H9 (cell line): Measurements from ENCODE around the gene TNIP1. TPM values are rescaled to one million over a fixed set of nuclear protein-coding genes. Genes with fewer than 3 reads are reported as not detected.

Experiments
- DNase-seq: peaks from one replicate; pipeline ENCODE4 v3.0.0-alpha.2; 2017
- H2AFZ ChIP-seq: one replicate; pipeline ENCODE4 v1.6.1; 2013; ENCODE audit warnings: mild to moderate bottlenecking, low read length, control low read depth, moderate library complexity
- H2AK5ac ChIP-seq: 2 replicates; pipeline ENCODE4 v1.6.1; 2013; ENCODE audit warnings: low read length, control low read depth, mixed read lengths; ENCODE audit not compliant: insufficient read length
- H2BK120ac ChIP-seq: one replicate; pipeline ENCODE4 v1.6.1; 2013; ENCODE audit warnings: low read depth, mild to moderate bottlenecking, low read length, control low read depth, inconsistent platforms; ENCODE audit not compliant: poor library complexity, severe bottlenecking
- H2BK12ac ChIP-seq: 2 replicates; pipeline ENCODE4 v1.6.1; 2013; ENCODE audit warnings: low read length, control low read depth, mixed read lengths, low read depth; ENCODE audit not compliant: insufficient read length
- H2BK15ac ChIP-seq: 2 replicates; pipeline ENCODE4 v1.6.1; 2013; ENCODE audit warnings: low read depth, low read length, control low read depth
- H2BK20ac ChIP-seq: one replicate; pipeline ENCODE4 v1.6.1; 2013; ENCODE audit warnings: low read depth, mild to moderate bottlenecking, low read length, control low read depth, inconsistent platforms; ENCODE audit not compliant: poor library complexity, severe bottlenecking
- H2BK5ac ChIP-seq: 2 replicates; pipeline ENCODE4 v1.6.1; 2013; ENCODE audit warnings: low read length, control low read depth, mixed read lengths; ENCODE audit not compliant: insufficient read length
- H3K14ac ChIP-seq: 2 replicates; pipeline ENCODE4 v1.6.1; 2013; ENCODE audit warnings: low read length, control low read depth; ENCODE audit not compliant: insufficient read depth
- H3K18ac ChIP-seq: 2 replicates; pipeline ENCODE4 v1.6.1; 2013; ENCODE audit warnings: low read depth, mild to moderate bottlenecking, mixed read lengths, low read length, control low read depth; ENCODE audit not compliant: insufficient read length
- H3K23ac ChIP-seq: 2 replicates; pipeline ENCODE4 v1.6.1; 2013; ENCODE audit warnings: low read length, control low read depth, mixed read lengths, low read depth; ENCODE audit not compliant: insufficient read length
- H3K23me2 ChIP-seq: 2 replicates; pipeline ENCODE4 v1.6.1; 2013; ENCODE audit warnings: low read depth, mild to moderate bottlenecking, mixed read lengths, low read length, control low read depth; ENCODE audit not compliant: insufficient read length, poor library complexity, severe bottlenecking
- H3K27ac ChIP-seq: 2 replicates; pipeline ENCODE4 v1.5.1; 2013; ENCODE audit warnings: low read length, control low read depth, mixed read lengths, low read depth; ENCODE audit not compliant: insufficient read length
- H3K27me3 ChIP-seq: 2 replicates; pipeline ENCODE4 v1.6.1; 2013; ENCODE audit warnings: low read length, control low read depth, inconsistent platforms; ENCODE audit not compliant: insufficient read depth
- H3K4ac ChIP-seq: 2 replicates; pipeline ENCODE4 v1.6.1; 2013; ENCODE audit warnings: low read depth, mild to moderate bottlenecking, control low read depth, inconsistent platforms, low read length, moderate library complexity
- H3K4me1 ChIP-seq: 2 replicates; pipeline ENCODE4 v1.6.1; 2013; ENCODE audit warnings: low read length, control low read depth, inconsistent platforms; ENCODE audit not compliant: insufficient read depth
- H3K4me2 ChIP-seq: 2 replicates; pipeline ENCODE4 v1.6.1; 2013; ENCODE audit warnings: low read length, control low read depth, mixed read lengths; ENCODE audit not compliant: insufficient read length, insufficient read depth
- H3K56ac ChIP-seq: 2 replicates; pipeline ENCODE4 v1.6.1; 2013; ENCODE audit warnings: low read depth, mild to moderate bottlenecking, mixed read lengths, low read length, control low read depth; ENCODE audit not compliant: insufficient read length
- H3K79me1 ChIP-seq: 2 replicates; pipeline ENCODE4 v1.6.1; 2013; ENCODE audit warnings: low read depth, mild to moderate bottlenecking, moderate library complexity, low read length, control low read depth, inconsistent platforms; ENCODE audit not compliant: insufficient read depth, poor library complexity, severe bottlenecking
- H3K79me2 ChIP-seq: 2 replicates; pipeline ENCODE4 v1.6.1; 2013; ENCODE audit warnings: low read length, control low read depth, inconsistent platforms; ENCODE audit not compliant: insufficient read depth
- H3K9ac ChIP-seq: 2 replicates; pipeline ENCODE4 v1.6.1; 2013; ENCODE audit warnings: low read length, control low read depth, mixed read lengths; ENCODE audit not compliant: insufficient read length; ENCODE audit errors: extremely low read depth
- H3K9me3 ChIP-seq: one replicate; pipeline ENCODE4 v1.6.1; 2013; ENCODE audit warnings: low read depth, low read length, inconsistent platforms; ENCODE audit not compliant: control insufficient read depth
- H3T11ph ChIP-seq: one replicate; pipeline ENCODE4 v1.6.1; 2013; ENCODE audit warnings: mild to moderate bottlenecking, low read length, control low read depth, inconsistent platforms
- H4K20me1 ChIP-seq: one replicate; pipeline ENCODE4 v1.6.1; 2013; ENCODE audit not compliant: control insufficient read depth, insufficient read length, insufficient read depth
- H4K5ac ChIP-seq: 2 replicates; pipeline ENCODE4 v1.6.1; 2013; ENCODE audit warnings: low read depth, mild to moderate bottlenecking, mixed read lengths, low read length, control low read depth; ENCODE audit not compliant: insufficient read length
- H4K8ac ChIP-seq: replicated peaks from 2 replicates; pipeline ENCODE4 v1.6.1; 2013; ENCODE audit warnings: low read length, control low read depth, mixed read lengths, low read depth; ENCODE audit not compliant: insufficient read length
- H4K91ac ChIP-seq: 2 replicates; pipeline ENCODE4 v1.6.1; 2013; ENCODE audit warnings: low read depth, mild to moderate bottlenecking, moderate library complexity, mixed read lengths, low read length, control low read depth; ENCODE audit not compliant: insufficient read length
- H3K27ac Mint-ChIP-seq, 3 experiments: 2 replicates in 2 of 3; 3 replicates in 1 of 3; pipeline ENCODE4 v1.8.0; 2020 to 2021; ENCODE audit warnings: mixed read lengths in 3 of 3, mild to moderate bottlenecking in 1 of 3, moderate library complexity in 1 of 3
- H3K27me3 Mint-ChIP-seq: 2 replicates; pipeline ENCODE4 v1.8.0; 2021; ENCODE audit warnings: low read depth, mild to moderate bottlenecking, moderate library complexity, mixed read lengths
- H3K36me3 Mint-ChIP-seq, 3 experiments: 2 replicates in 2 of 3; 3 replicates in 1 of 3; pipeline ENCODE4 v1.8.0; 2020 to 2021; ENCODE audit warnings: low read depth in 3 of 3, mixed read lengths in 3 of 3; ENCODE audit not compliant: insufficient read depth in 1 of 3
- H3K4me1 Mint-ChIP-seq, 2 experiments: 2 replicates each; pipeline ENCODE4 v1.8.0; 2020; ENCODE audit warnings: mixed read lengths in 2 of 2
- H3K4me3 Mint-ChIP-seq, 2 experiments: 2 replicates in 1 of 2; 3 replicates in 1 of 2; pipeline ENCODE4 v1.8.0; 2020 to 2021; ENCODE audit warnings: mild to moderate bottlenecking in 2 of 2, mixed read lengths in 2 of 2, moderate library complexity in 1 of 2
- H3K9me3 Mint-ChIP-seq, 2 experiments: 2 replicates in 1 of 2; 3 replicates in 1 of 2; pipeline ENCODE4 v1.8.0; 2020; ENCODE audit warnings: mild to moderate bottlenecking in 2 of 2, mixed read lengths in 2 of 2, moderate library complexity in 1 of 2
- CTCF ChIP-seq: fragments of 200-600 bp; sonication (generic); conservative IDR thresholded peaks from 3 replicates; pipeline ENCODE4 v1.8.0; 2021; ENCODE audit warnings: antibody characterized with exemption, mild to moderate bottlenecking
- WGBS: extraction: QIAGEN DNeasy Blood & Tissue Kit; methylation state at CpG from one replicate; pipeline ENCODE4 v1.1.7; 2013; ENCODE audit warnings: missing lambda C conversion rate, low lambda C conversion rate, mixed read lengths; ENCODE audit not compliant: insufficient read length; ENCODE audit errors: extremely low coverage; 5-methylcytosine and 5-hydroxymethylcytosine counted together
- total RNA-seq: library from RNA; stranded (reverse); gene quantifications from 2 replicates; pipeline ENCODE4 v1.2.1, GENCODE V29; 2021

Gene TNIP1
- total RNA-seq, 1 experiment from 2014 or later, result 40.8 TPM

- no peaks in the 10 kb centered on the region for H4K20me1 ChIP-seq
- no peak overlapping the region for H2BK15ac ChIP-seq
- WGBS, result no CpG with 5 or more reads among the region's 8 CpGs
- Mint-ChIP-seq H3K27ac (no peak overlapping the region), H3K36me3 (peaks cover 0 to 11% (median 4%) of the 10 kb centered on the region in 3 experiments; a peak in 4 of 7 replicates), H3K27me3 (peaks cover 36% of the 10 kb centered on the region), H3K4me3 (no peak overlapping the region), H3K9me3 (no peaks in the 10 kb centered on the region), H3K4me1 (peaks cover 5 to 7% of the 10 kb centered on the region in 2 experiments; a peak in 3 of 4 replicates)
- H3K79me1 ChIP-seq, result no peaks in the 10 kb centered on the region
- H2BK5ac ChIP-seq, result no peak overlapping the region
- H3K23ac ChIP-seq, result no peak overlapping the region
- H2BK12ac ChIP-seq, result no peak overlapping the region
- no peak overlapping the region for H3K4me2 ChIP-seq
- no peak overlapping the region for H2BK120ac ChIP-seq
- H3K4ac ChIP-seq, result no peak overlapping the region
- H3K56ac ChIP-seq, result no peak overlapping the region
- H3K23me2 ChIP-seq, result no peaks in the 10 kb centered on the region
- DNase-seq, result no peak
- H3K14ac ChIP-seq, result no peak overlapping the region
- H3K27ac ChIP-seq, result no peak overlapping the region
- H3K4me1 ChIP-seq, result no peaks in the 10 kb centered on the region
- no peak for TF ChIP-seq CTCF
- no peak overlapping the region for H3K18ac ChIP-seq
- no peak overlapping the region for H2AK5ac ChIP-seq
- H3K9me3 ChIP-seq, result no peaks in the 10 kb centered on the region
- no peak overlapping the region for H2AFZ ChIP-seq
- H4K91ac ChIP-seq, result no peak overlapping the region
- H4K5ac ChIP-seq, result no peak overlapping the region
- no peak overlapping the region for H2BK20ac ChIP-seq
- H3K27me3 ChIP-seq, result no peaks in the 10 kb centered on the region; the same call in 1 of the 2 replicates
- H3K9ac ChIP-seq, result no peak overlapping the region
- H4K8ac ChIP-seq, result no peak overlapping the region
- no peaks in the 10 kb centered on the region for H3K79me2 ChIP-seq
- H3T11ph ChIP-seq, result no peak overlapping the region
These were observed 57.2 kb downstream of the TNIP1 start for GRCh38 chr5:151023651-151024050.
